Fibroblast of mammary gland (primary cell): ENCODE results near the gene GIMAP5.
A peak's percentile ranks its signal among the peaks of the same experiment; 100 is the strongest.

ENCODE experiments used
- DNase-seq: peaks from one replicate; pipeline ENCODE4 v3.0.0-alpha.2; 2010; ENCODE audit warnings: low read depth
- H3K4me3 ChIP-seq: 2 replicates; pipeline ENCODE4 v1.5.1; 2011; ENCODE audit warnings: low read depth, mild to moderate bottlenecking, low read length, moderate library complexity; ENCODE audit not compliant: control insufficient read depth
- TF ChIP-seq, protein P1 (sequence below): conservative IDR thresholded peaks from 2 replicates; pipeline ENCODE4 v1.5.1; 2011; ENCODE audit warnings: low read depth, low read length, inconsistent platforms; ENCODE audit not compliant: control insufficient read depth, insufficient read depth

The GIMAP5 gene

DNA sequence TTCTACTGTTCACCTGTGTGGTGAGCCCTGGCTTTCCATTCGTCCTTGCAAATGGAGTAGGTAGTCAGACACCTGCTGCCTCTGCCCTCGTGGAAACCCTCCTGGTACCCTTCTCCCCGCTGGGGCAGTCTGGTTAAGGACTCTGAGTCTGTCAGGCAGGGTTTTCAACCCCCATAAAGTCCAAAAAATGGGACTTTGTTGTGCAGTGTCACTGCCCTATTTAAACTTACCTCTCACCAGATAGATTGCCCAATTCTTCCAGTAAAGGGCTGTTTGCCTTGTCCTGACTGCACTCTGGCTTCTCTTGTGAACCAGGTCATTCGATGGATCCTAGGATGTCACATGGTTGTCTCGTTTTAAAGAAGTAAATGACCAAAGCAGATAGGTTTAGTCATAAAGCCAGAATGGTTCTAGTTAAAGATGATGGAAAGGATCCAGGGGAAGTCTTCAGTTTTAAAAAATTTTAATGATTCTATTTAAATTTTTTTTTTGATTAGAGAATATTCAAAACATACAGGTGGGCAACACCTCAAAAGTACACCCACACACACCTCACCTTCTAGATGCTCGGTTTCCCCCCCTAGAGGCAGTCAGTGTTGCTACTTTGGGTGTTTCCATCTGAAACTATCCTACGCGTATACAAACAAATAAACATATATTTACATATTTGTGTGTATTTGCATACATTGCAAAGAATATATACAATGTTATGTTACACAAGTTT lies 41.0 kb downstream of the GIMAP5 start:
- H3K4me3 ChIP-seq, result no peak overlapping the region
- TF ChIP-seq, protein P1, sequence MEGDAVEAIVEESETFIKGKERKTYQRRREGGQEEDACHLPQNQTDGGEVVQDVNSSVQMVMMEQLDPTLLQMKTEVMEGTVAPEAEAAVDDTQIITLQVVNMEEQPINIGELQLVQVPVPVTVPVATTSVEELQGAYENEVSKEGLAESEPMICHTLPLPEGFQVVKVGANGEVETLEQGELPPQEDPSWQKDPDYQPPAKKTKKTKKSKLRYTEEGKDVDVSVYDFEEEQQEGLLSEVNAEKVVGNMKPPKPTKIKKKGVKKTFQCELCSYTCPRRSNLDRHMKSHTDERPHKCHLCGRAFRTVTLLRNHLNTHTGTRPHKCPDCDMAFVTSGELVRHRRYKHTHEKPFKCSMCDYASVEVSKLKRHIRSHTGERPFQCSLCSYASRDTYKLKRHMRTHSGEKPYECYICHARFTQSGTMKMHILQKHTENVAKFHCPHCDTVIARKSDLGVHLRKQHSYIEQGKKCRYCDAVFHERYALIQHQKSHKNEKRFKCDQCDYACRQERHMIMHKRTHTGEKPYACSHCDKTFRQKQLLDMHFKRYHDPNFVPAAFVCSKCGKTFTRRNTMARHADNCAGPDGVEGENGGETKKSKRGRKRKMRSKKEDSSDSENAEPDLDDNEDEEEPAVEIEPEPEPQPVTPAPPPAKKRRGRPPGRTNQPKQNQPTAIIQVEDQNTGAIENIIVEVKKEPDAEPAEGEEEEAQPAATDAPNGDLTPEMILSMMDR, result no peak
- no peak for DNase-seq

DNA sequence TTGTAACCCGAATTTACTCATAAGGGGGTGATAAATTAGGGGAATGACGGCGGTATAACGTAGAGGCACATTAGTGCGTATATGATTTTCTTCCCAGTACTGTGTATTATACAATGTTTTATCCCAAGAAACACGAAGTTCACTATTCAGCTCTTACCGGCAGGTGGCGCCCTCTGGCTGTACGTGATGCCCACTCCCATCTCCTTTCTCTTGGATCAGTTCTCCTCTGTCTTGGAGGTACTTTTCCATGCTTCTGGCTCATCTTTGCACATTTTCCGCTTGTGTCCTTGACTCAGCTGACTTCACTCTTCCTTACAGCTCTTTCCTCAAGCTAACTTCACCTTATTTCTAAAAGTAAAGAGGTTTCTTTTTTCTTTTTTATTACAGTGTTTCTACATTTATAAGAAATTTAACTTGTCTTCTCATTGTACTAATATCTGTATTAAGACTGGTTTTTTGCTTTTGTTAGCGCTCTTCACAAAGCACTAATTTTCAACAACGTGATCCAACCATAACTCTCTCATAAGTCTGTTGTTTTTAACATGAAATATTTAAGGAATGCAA lies 41.6 kb downstream of the GIMAP5 start:
- no peak overlapping the region for H3K4me3 ChIP-seq
- TF ChIP-seq, protein P1, result peak; percentile 87
- DNase-seq, result peak; percentile 86

DNA sequence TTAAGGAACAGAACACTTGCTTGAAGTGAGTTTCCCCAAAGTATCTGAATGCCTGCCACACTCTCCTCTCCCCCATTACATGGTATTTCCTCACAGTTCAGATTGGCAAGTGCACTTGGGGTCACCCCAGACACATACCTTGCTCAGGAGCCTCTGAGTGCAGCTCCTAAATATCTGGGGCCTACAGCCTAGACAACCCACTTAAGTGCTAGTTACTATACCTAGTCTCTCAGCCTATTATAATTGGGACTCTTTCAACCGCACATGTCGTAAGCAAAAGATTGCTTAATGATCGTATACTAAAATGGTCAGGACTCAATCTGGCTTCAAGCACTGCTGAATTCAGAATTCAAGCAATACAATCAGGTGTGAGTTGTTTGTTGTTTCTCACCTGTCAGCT lies 43.1 kb downstream of the GIMAP5 start:
- peak; percentile 25 for DNase-seq
- TF ChIP-seq, protein P1, result no peak
- H3K4me3 ChIP-seq, result no peak overlapping the region

DNA sequence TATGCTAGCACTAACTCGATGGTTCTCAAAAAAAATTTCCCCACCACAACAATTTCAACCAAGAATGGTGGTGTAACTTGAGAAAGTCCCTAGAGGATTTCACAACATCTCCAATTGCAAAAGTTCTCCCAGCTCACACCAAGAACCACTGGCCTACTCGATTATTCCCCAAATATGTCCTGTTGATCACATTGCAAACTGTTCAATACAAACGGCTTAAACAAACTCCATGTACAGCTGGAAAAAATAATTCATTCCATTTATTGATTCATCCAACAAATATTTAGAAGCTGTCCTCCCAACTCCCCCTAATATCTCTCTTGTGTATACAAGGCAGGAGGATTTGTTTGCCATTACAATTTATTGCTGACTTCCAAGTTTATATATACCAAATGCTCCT lies 43.9 kb downstream of the GIMAP5 start:
- H3K4me3 ChIP-seq, result no peak overlapping the region
- TF ChIP-seq, protein P1, result no peak
- DNase-seq, result peak; percentile 95

DNA sequence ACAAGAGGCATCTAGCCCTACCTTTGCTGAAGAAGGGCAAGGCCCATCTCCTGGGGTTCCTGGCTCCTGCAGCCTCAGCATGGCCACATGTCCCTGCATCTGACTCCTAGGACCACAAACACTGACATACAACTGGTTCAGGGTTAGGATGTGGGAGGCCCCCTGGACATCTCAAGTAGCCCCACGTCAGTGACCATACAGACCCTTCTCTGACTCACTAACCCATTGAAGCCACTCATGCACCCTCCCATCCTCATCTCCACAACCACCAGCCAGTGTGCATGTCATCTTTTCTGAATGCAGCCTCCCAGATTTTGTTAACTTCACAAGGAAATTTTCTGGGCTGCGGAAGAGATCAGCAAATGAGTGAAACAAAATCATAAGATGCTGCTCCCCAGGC lies 44.7 kb downstream of the GIMAP5 start:
- DNase-seq, result peak; percentile 68
- TF ChIP-seq, protein P1, result no peak
- H3K4me3 ChIP-seq, result no peak overlapping the region

DNA sequence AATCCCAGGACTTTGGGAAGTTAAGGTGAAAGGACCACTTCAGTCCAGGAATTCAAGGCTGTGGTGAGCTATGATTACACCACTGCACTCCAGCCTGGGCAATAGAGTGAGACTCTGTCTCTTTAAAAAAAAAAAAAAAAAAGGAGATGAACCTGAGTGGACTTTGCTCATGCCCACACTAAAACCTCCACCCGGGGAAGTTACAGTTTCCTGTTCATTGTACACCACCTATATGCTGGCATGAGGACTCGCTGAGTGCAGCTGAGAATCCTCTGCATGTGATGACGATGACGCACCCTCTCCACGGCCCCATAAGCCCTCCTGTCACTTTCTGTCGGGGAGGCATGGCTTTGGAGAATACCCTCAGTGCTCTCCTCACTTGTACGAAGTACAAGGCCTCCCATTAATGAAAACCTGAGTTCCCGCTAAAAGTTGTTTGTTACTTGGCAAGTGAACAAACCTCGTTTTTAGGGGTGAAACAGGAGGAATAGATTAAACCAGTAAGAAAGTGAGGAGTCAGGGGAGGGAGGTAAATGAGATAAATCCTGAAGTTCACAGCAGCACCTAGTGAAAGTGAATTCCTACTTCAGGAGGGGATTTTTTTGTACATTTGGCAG lies 47.0 kb downstream of the GIMAP5 start:
- H3K4me3 ChIP-seq, result no peak overlapping the region
- peak; percentile 31 for DNase-seq

More for the DNA sequence above, 47.0 kb downstream of the GIMAP5 start:
- TF ChIP-seq, protein P1, result no peak
